Measurements from ENCODE around the gene PPP1R3G.

- TF ChIP-seq CTCF (IDR thresholded peaks at IDR 0.05) (no peak), POLR2A (IDR thresholded peaks at IDR 0.05) (no peak)
Observed at GRCh38 chr6:5063617-5064016, 21.5 kb upstream of the PPP1R3G start.

All from heart left ventricle (tissue), 13 donors.